Measurements from ENCODE around the gene ARHGAP4.

ARHGAP4 gene

GRCh38 chrX:153875391-153876111 lies 50.5 kb downstream of the ARHGAP4 start:
- no peak overlapping the region for H3K4me3 ChIP-seq (ENCODE audit: low read depth, low read length)
- no peak for DNase-seq (ENCODE audit: low read depth)
- TF ChIP-seq CTCF (IDR thresholded peaks at IDR 0.05; ENCODE audit: low read depth, low read length, missing control alignments), result no peak

DNA sequence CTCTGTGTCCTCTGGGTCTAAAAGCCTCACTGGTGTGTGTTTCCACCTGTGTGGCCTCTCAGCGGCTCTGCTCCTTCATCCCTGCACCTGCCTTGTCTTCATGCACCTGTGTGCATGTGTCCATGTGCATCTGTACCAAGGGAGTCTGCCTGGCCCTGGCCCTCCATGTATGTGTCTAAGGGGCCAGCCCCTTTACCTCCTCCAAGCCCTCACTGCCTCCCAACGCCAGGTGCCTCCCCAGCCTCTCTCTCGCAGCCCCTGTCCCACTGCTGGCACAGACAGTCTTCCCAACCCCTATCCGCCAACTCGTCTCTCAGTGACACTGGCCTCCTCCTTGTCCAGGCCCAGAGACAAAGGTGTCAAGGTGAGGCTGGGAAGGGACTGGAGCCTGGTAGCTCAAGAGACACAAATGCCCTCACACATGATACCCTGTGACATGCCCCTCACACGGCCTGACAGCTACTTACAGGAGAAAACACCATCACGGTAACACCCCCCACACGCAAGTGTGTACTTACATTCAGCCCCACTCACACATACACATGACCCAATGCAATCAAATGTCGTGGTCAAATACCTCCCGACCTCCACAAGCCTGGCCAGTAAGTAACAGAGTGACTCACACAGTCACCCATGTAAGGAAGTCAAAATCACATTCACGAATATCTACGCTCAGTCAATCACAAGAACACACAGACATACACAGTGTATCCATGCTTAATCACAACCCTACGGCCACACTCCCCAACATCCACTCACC lies 51.5 kb downstream of the ARHGAP4 start:
- no peak for DNase-seq (ENCODE audit: low read depth)
- TF ChIP-seq CTCF (IDR thresholded peaks at IDR 0.05; ENCODE audit: low read depth, low read length, missing control alignments), result no peak
- no peak overlapping the region for H3K4me3 ChIP-seq (ENCODE audit: low read depth, low read length)

- TF ChIP-seq CTCF (IDR thresholded peaks at IDR 0.05; ENCODE audit: low read depth, low read length, missing control alignments), result no peak
- no peak for DNase-seq (ENCODE audit: low read depth)
- no peak overlapping the region for H3K4me3 ChIP-seq (ENCODE audit: low read depth, low read length)
Measured at GRCh38 chrX:153874085-153874365, 52.0 kb downstream of the ARHGAP4 start.

DNA sequence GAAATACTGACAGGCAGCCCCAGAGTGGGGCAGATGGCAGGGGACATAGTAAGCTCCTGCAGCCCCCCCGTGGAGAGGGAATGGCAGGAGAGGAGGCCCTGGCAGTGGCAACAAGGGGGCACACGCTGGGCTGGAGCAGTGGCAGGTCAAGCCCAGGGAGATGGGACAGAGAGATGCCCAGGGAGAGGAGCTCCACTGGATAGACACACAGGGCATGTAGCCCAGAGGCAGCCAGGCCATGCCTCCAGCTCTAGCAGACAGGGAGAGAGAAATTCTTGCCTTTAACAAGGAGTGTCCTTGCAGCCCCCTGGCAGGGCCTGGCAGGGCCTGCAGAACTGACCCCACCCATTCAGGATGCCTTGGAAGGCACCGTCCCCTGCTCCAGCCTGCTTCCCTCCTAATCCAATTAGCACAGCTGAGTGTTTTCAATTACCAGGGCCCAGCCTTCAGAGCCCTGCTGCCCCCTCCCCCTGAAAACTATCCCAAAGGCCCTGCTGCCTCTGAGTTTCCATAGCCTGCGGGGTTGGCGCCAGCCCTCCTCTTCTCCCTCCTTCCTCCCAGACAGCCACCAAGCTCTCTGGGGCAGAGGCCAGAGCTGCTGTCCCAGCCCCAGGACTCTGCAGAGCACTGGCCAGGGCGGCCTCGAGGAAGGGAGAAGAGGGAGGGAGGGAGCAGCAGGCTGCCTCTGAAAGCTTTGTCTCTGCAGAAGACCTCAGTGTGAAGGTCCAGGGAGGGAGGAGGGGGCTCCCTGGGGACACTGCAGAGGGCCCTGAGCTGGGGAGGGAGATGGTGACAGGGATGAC lies 52.6 kb downstream of the ARHGAP4 start:
- no peak for TF ChIP-seq CTCF (IDR thresholded peaks at IDR 0.05; ENCODE audit: low read depth, low read length, missing control alignments)
- no peak for DNase-seq (ENCODE audit: low read depth)

DNA sequence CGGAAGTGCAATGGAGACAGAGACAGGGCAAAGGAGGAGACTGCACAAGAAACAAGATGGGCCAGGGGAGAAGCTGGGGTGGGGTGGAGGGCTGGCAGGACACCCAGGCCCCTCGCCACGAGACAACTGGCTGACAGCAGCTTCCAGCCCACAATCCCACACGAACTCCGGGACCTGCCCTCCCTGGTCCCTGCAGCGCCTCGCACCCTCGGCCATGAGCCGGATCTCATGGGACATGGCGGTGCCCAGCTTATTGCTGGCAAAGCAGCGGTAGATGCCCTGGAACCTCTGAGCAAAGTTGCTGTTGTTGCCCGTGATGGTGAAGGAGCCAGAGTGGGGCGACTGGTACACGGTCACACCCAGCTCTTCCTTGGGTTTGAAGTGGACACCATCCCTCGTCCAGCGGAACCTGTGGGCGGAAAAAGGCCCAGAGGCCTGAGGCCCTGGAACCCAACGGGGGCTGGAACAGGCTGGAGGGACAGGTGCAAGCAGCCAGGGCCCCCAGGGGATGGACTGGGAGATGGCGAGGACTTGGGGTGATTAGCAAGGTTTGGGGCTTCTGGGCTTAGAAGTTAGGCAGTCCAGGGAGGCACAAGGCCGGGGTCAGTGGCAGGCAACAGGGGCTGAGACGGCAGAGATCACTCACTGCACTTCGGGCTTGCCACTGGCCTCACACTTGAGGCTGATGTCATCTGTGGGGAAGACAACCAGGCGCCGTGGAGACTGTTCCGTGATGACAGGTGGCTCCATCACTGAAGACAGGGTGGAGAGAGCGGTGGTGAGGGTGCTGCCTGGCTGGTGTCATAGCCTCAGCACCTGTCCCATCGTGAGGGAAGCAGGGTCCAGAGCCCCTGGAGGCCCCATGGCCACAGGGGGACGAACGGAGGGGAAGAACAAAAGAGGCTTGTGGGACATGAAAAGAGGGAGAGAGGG lies 53.9 kb downstream of the ARHGAP4 start:
- TF ChIP-seq CTCF (IDR thresholded peaks at IDR 0.05; ENCODE audit: low read depth, low read length, missing control alignments), result no peak
- H3K4me3 ChIP-seq (ENCODE audit: low read depth, low read length), result no peak overlapping the region
- DNase-seq (ENCODE audit: low read depth), result no peak

More for the DNA sequence above, 52.6 kb downstream of the ARHGAP4 start:
- no peak overlapping the region for H3K4me3 ChIP-seq (ENCODE audit: low read depth, low read length)

DNA sequence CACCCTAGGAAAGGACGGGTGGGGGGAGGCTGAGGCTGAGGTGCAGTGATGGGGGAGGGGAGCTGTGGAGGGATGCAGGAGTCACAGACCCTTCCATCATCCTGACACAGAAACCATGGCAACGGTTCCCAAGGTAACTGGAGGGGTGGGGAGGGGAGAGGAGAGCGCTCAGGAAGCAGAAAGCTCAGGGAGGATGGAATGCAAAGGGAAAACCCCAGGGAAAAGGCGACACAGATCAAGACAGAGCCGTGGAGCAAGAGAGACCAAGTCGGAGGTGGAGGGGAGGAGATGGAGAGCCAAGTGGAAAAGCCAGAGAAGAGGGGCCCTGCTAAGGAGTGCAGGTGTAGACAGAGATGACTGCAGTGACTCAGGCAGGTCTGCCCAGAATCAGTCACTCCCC lies 54.6 kb downstream of the ARHGAP4 start:
- TF ChIP-seq CTCF (IDR thresholded peaks at IDR 0.05; ENCODE audit: low read depth, low read length, missing control alignments), result no peak
- no peak overlapping the region for H3K4me3 ChIP-seq (ENCODE audit: low read depth, low read length)
- no peak for DNase-seq (ENCODE audit: low read depth)

Data from GM12864 (cell line).